Activated naive CD4-positive, alpha-beta T cell treated with anti-CD3 and anti-CD28 coated beads, Interleukin-2, amount 50 U/mL, for 24 hours (primary cell): Measurements from ENCODE around the gene RIMS4.
"Not testable (repeated sequence)": the region's sequence is repeated elsewhere in the genome, so short reads cannot be mapped to it uniquely, and the experiment has no call there.

Experiments used
- H3K27ac Mint-ChIP-seq: one replicate; pipeline ENCODE4 v1.8.0; 2021; ENCODE audit warnings: mild to moderate bottlenecking, mixed read lengths
- H3K27me3 Mint-ChIP-seq: one replicate; pipeline ENCODE4 v1.8.0; 2021; ENCODE audit warnings: mixed read lengths
- H3K36me3 Mint-ChIP-seq: one replicate; pipeline ENCODE4 v1.8.0; 2021; ENCODE audit warnings: mixed read lengths
- H3K4me1 Mint-ChIP-seq: one replicate; pipeline ENCODE4 v1.8.0; 2021; ENCODE audit warnings: mixed read lengths
- H3K4me3 Mint-ChIP-seq: one replicate; pipeline ENCODE4 v1.8.0; 2021; ENCODE audit warnings: mild to moderate bottlenecking, mixed read lengths
- H3K9me3 Mint-ChIP-seq: one replicate; pipeline ENCODE4 v1.8.0; 2021; ENCODE audit warnings: mixed read lengths

RIMS4 gene

DNA sequence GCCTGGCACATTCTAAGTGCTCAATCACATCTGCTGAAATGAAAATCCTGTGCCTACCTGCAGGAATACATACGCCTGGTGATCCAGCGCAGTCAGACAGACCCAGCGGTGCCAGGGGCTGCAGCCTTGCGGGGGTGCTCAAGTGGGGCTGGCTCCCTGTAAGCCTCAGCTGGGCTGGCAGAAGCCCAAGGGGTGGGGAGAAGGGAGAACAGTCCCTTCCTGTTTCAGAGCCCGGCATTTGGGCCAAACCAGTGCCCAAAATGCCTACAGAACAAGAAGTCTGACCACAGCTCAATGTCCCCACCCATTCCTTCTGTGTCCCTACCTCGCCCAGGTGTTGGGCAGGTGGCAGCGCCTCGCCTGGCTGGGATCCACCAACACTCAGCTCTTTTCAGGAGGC lies 42.1 kb downstream of the RIMS4 start:
- Mint-ChIP-seq H3K9me3 (no peaks in the 10 kb centered on the region), H3K27ac (no peak overlapping the region), H3K4me3 (no peak overlapping the region), H3K27me3 (peaks cover 2% of the 10 kb centered on the region), H3K4me1 (no peaks in the 10 kb centered on the region), H3K36me3 (no peaks in the 10 kb centered on the region)

DNA sequence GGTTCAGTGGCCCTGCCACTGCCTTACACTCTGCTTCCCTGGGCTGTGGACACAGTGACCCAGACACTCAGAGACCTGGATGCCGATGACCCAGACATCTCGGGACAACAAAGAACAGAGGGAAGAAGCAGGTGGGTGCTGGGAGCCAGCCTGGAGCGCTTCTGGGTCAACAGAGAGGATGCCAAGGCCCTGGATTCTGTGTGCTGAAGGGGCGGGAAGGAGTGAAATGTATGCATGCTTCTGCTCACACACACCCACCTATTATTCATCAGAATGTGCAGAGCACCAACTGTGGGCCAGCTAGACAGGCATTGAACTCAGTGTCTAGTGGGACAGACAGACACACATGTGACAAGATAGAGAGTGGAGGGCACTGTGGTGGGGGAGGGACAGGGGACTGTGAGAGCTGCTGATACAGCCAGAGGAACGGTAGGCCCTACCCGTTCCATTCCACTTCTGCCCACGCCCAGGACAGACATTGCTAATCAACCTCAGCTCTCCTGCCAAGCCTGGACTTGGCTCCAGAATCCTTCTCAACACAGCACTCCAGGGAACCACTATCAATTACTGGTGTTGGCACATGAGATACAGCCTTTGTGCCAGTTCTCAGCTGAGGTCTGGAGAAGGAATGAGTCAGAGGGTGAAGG lies 44.5 kb downstream of the RIMS4 start:
- Mint-ChIP-seq H3K27ac (no peak overlapping the region), H3K4me1 (no peaks in the 10 kb centered on the region), H3K9me3 (no peaks in the 10 kb centered on the region), H3K27me3 (no peaks in the 10 kb centered on the region), H3K36me3 (no peaks in the 10 kb centered on the region), H3K4me3 (no peak overlapping the region)

DNA sequence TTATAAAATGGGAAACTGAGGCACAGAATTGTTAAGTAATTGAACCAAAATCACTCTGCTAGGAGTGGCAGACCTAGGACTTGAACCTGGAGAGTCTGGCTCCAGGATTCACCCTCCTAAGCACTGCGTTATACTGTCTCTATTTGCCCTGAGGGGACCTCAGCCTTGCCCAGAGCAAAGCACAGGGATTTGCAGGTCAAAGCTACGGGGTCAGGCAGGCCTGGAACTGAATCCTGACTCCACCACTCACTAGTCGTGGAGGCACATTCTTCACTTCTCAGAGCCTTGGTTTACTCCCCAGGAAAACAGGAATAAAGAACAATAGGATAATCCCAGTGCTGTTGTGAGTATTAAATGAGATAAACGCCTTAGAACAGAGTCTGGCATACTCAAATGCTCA lies 45.3 kb downstream of the RIMS4 start:
- Mint-ChIP-seq H3K36me3 (no peaks in the 10 kb centered on the region), H3K27me3 (no peaks in the 10 kb centered on the region), H3K4me3 (no peak overlapping the region), H3K4me1 (no peaks in the 10 kb centered on the region), H3K9me3 (no peaks in the 10 kb centered on the region), H3K27ac (no peak overlapping the region)

DNA sequence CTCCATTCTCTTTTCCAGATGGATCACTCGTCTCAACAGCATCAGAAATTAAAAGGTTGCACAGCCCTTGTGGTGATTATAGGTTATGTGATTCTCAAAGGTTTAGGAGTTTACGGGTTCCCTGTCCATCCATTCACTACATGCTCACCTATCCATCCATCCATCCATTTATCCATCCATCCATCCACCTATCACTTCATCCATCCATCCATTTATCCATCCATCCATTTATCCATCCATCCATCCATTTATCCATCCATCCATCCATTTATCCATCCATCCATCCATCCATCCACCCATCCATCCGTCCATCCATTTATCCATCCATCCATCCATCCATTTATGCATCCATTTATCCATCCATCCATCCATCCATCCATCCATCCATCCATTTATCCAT lies 46.5 kb downstream of the RIMS4 start:
- not testable (repeated sequence) for H3K4me1 Mint-ChIP-seq, H3K27me3 Mint-ChIP-seq, H3K27ac Mint-ChIP-seq, H3K4me3 Mint-ChIP-seq, H3K36me3 Mint-ChIP-seq, H3K9me3 Mint-ChIP-seq

DNA sequence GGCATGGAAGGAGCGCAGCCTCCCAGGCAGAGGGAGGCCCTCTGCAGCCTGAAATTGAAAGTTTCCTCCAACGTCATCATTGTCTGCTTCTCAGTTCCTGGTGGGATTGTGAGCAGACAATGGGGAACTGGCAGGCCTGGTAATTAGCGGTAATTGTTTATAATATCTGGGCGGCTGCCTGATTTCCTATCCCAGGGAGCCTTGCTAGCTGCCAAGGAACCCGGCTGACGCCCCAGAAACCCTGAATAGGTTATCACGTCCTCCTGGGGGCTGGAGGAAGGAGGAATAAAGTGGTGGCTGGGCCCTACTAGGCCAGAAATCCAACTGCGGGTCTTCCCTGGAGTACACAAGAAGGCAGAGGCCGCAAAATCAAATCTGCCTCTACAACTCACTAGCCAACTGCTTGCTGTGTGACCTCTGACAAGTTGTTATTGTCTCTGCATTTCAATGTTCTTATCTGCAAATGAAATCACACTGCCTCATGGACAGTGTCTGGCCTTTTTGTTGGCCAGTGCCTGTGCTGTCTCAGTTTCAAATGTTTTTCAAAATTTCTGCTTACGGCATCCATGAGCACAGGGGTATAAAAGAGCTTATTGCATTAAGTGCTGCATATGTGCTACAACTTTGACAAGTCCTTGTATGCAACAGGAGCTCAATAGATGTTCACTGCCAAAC lies 47.7 kb downstream of the RIMS4 start:
- Mint-ChIP-seq H3K4me3 (no peak overlapping the region), H3K27me3 (no peaks in the 10 kb centered on the region), H3K27ac (no peak overlapping the region), H3K9me3 (no peaks in the 10 kb centered on the region), H3K4me1 (no peaks in the 10 kb centered on the region), H3K36me3 (no peaks in the 10 kb centered on the region)

GRCh38 chr20:44761423-44761822 lies 48.9 kb downstream of the RIMS4 start:
- Mint-ChIP-seq H3K4me1 (no peaks in the 10 kb centered on the region), H3K36me3 (no peaks in the 10 kb centered on the region), H3K9me3 (no peaks in the 10 kb centered on the region), H3K27ac (no peak overlapping the region), H3K4me3 (no peak overlapping the region), H3K27me3 (no peaks in the 10 kb centered on the region)

DNA sequence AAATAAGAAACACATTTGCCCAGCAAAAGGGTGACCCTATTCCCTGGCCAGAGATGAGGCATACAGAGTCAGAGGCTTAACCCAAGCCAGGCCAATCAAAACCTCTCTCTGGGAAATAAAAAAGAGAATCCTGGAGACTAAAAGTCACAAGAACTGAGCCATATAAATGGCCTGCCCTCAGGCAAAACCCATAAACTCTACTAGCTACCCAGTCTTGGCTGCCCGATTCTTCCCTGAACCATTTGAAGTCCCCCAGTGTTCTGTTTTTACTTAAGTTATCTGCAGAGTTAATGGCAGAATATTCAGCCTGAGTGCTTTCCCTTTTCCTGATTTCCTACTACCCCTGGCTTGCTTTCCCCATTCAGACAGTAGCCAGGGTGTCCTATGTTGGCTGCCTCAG lies 50.8 kb downstream of the RIMS4 start:
- Mint-ChIP-seq H3K36me3 (no peaks in the 10 kb centered on the region), H3K4me1 (no peaks in the 10 kb centered on the region), H3K27ac (no peak overlapping the region), H3K9me3 (no peaks in the 10 kb centered on the region), H3K4me3 (no peak overlapping the region), H3K27me3 (no peaks in the 10 kb centered on the region)

DNA sequence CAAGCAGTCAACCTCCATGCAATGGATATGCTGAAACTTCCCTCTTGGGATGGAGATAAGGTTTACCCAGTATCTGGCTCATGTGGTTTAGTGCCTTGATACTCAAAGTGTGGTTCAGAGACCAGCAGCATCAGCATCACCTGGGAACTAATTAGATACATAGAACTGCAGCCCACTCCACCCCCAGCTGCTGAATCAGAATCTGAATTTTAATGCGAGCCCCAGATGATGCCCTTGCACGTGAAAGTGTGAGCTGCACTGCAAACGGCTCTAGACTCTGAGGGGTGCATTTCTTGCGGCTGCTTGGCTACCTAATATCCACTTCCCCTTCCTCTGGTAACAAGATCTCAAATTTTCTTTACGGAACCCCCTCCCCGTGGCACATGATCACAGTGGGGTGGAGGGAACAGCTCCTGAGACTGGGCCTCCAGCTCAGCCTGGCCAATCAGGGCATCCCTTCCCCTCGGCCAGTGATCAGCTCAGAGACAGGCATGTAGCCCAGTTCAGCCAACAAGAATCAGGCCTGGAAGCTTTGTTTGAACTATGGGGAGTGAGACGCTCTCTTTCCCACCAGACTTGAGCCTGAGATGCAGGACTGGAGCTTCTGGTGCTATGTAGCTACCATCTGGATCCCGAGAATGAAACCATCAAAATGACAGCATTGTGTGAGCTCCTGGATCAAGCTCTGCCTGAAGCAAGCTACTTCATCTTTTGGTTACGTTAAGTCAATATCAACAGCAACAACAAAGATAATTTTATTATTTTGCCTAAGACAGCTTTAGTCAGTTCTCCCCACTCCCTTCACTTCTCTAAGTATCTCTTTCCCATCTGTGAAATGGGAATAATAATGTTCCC lies 51.9 kb downstream of the RIMS4 start:
- Mint-ChIP-seq H3K27ac (no peak overlapping the region), H3K9me3 (no peaks in the 10 kb centered on the region), H3K4me3 (no peak overlapping the region), H3K4me1 (no peaks in the 10 kb centered on the region), H3K27me3 (no peaks in the 10 kb centered on the region), H3K36me3 (no peaks in the 10 kb centered on the region)

GRCh38 chr20:44756956-44757355 lies 53.4 kb downstream of the RIMS4 start:
- no peaks in the 10 kb centered on the region for H3K4me1 Mint-ChIP-seq
- no peaks in the 10 kb centered on the region for H3K9me3 Mint-ChIP-seq
- no peaks in the 10 kb centered on the region for H3K27me3 Mint-ChIP-seq
- H3K36me3 Mint-ChIP-seq = no peaks in the 10 kb centered on the region
- H3K27ac Mint-ChIP-seq = no peak overlapping the region
- no peak overlapping the region for H3K4me3 Mint-ChIP-seq

DNA sequence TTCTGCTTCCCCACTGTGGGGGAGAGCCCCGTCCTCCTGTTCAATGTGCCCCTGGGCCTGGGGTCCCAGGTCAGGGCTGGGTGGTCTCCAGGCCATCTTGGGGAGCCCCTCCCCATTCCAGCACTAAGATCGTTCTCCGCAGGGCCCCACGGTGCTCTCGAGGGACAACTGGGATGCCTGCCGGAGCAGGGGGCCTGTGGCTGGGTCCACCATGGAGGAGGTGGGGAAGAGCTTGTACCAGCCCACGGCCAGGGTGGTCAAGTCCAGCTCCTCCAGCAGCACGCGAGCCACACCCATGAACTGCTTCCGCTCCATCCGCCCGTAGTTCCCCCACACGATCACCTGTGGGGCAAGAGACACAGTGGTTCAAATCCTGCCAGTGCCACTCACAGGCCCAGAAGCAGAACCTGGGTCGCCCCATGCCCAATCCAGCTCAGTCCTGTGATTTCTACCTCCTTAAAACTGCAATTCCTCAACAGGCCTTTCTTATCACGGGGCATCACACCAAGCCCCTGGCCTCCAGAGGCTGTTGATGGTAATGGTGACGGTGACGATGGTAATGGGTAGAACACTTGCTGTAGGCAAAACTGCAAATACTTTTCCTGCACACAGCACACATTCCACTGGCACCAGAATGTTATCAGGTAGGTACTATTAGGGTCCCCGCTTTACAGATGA lies 54.2 kb downstream of the RIMS4 start:
- Mint-ChIP-seq H3K36me3 (no peaks in the 10 kb centered on the region), H3K4me3 (no peak overlapping the region), H3K27ac (no peak overlapping the region), H3K9me3 (no peaks in the 10 kb centered on the region), H3K4me1 (no peaks in the 10 kb centered on the region), H3K27me3 (no peaks in the 10 kb centered on the region)

- H3K36me3 Mint-ChIP-seq = no peaks in the 10 kb centered on the region
- no peak overlapping the region for H3K27ac Mint-ChIP-seq
- no peaks in the 10 kb centered on the region for H3K9me3 Mint-ChIP-seq
- no peak overlapping the region for H3K4me3 Mint-ChIP-seq
- H3K4me1 Mint-ChIP-seq = no peaks in the 10 kb centered on the region
- no peaks in the 10 kb centered on the region for H3K27me3 Mint-ChIP-seq
Observed at GRCh38 chr20:44754554-44754953, 55.8 kb downstream of the RIMS4 start.

DNA sequence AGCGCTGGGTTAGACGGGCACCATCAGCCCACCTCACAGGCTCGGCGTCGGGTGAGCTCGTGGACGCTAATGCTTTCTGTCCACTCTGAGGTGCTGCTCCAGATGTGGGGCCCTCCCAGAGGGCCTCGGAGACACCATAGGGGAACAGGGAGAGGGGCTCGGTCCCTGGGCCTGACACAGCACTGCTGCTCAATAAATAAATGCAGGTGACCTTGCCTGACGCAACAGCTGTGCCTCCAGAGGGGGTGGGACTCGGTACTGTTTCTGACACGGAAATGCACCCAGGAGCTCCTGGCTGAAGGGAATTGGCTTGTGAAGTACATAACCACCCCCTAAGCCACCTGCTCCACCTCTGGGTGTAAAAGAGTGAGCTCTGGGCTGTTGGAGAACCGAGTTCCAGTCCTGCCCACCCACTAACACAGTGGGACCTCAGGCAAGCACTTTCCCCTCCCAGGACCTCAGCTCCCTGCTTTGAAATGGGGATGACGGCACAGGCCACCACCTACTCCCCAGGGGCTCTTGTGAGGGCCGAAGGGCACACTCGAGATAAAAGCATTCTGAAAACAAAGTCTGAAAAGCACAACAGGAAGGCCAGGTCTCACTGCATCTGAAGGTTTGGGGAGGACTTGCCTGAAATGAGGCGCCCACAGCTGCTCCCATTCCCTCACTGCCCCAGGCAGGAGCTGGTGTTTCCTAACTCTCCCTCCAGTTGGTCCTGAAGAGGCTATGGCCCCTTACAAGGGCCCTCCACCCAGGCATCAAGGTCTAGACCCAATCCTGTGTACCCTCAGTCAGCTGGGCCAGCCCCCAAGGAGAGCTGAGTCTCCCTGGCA lies 58.0 kb downstream of the RIMS4 start:
- no peak overlapping the region for H3K4me3 Mint-ChIP-seq
- no peaks in the 10 kb centered on the region for H3K36me3 Mint-ChIP-seq
- peaks cover 2% of the 10 kb centered on the region for H3K4me1 Mint-ChIP-seq
- no peaks in the 10 kb centered on the region for H3K27me3 Mint-ChIP-seq
- H3K9me3 Mint-ChIP-seq = no peaks in the 10 kb centered on the region
- H3K27ac Mint-ChIP-seq = no peak overlapping the region

GRCh38 chr20:44750081-44750805 lies 60.1 kb downstream of the RIMS4 start:
- no peaks in the 10 kb centered on the region for H3K9me3 Mint-ChIP-seq
- H3K27ac Mint-ChIP-seq = no peak overlapping the region
- H3K4me1 Mint-ChIP-seq = peaks cover 15% of the 10 kb centered on the region
- peaks cover 3% of the 10 kb centered on the region for H3K27me3 Mint-ChIP-seq
- H3K4me3 Mint-ChIP-seq = no peak overlapping the region
- no peaks in the 10 kb centered on the region for H3K36me3 Mint-ChIP-seq

DNA sequence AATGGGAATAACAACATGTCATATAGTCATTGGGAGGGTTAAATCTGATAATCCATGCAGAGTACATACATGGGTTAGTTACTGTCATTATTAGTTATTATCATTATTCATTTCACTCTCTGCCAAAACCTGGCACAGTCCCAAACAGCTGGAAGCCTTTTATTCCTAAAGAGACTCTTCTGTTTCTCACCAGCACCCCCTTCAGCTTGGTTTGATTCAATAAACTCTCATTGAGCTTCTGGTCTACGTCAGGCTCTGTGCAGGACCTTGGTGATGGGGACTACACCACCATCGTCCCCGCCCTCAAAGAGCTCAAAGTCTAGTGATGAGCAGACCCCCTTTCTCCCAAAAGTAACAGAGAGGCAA lies 62.4 kb downstream of the RIMS4 start:
- Mint-ChIP-seq H3K9me3 (no peaks in the 10 kb centered on the region), H3K27ac (no peak overlapping the region), H3K27me3 (peaks cover 3% of the 10 kb centered on the region), H3K4me3 (no peak overlapping the region), H3K36me3 (no peaks in the 10 kb centered on the region), H3K4me1 (peaks cover 22% of the 10 kb centered on the region)
